T-cell (primary cell): Measurements from ENCODE around the gene SELPLG. TPM values are rescaled to one million over a fixed set of nuclear protein-coding genes. Genes with fewer than 3 reads are reported as not detected.

Experiments used
- ATAC-seq, 4 experiments: fragments of 200-7000 bp in 3 of 4; fragments of 150-1000 bp in 1 of 4; cut with Tn5 transposase; replicated peaks in 1 of 4; 1 replicate in 3 of 4; 2 replicates in 1 of 4; pipeline ENCODE4 v1.10.0; 2021; ENCODE audit warnings: moderate library complexity in 3 of 4, mild to moderate bottlenecking in 2 of 4, moderate number of reproducible peaks in 1 of 4
- CTCF ChIA-PET, 2 donors: fragments of 300-600 bp; sonication (Branson Sonifier 250); formaldehyde crosslinking; loops; one replicate each; lab custom pipeline; 2022; ENCODE audit warnings: antibody characterized with exemption in 2 of 2; lab: Charles Lee
- POLR2A ChIA-PET, 2 donors: fragments of 300-600 bp; sonication (Branson Sonifier 250); formaldehyde crosslinking; loops; one replicate each; lab custom pipeline; 2022; ENCODE audit warnings: antibody characterized with exemption in 2 of 2; lab: Charles Lee
- DNase-seq, 35 experiments: peaks; one replicate each; pipeline versions ENCODE4 v3.0.0 to v3.0.0-alpha.2; 2013 to 2023
- H3K27ac ChIP-seq: one replicate; pipeline ENCODE4 v1.5.1; 2013; ENCODE audit warnings: low read length
- H3K27me3 ChIP-seq, 2 experiments: replicated peaks in 1 of 2; 1 replicate in 1 of 2; 2 replicates in 1 of 2; pipeline versions ENCODE4 v1.6.1 to v1.7.0; 2013; ENCODE audit warnings: low read length in 1 of 2, mixed read lengths in 1 of 2; ENCODE audit not compliant: control insufficient read depth in 2 of 2, insufficient read depth in 2 of 2; ENCODE audit errors: extremely low read depth in 1 of 2
- H3K36me3 ChIP-seq, 2 donors: 1 replicate in 1 of 2; 2 replicates in 1 of 2; pipeline versions ENCODE4 v1.6.1 to v1.7.0; 2013; ENCODE audit warnings: low read length in 1 of 2; ENCODE audit not compliant: control insufficient read depth in 2 of 2, insufficient read depth in 1 of 2; ENCODE audit errors: extremely low read depth in 1 of 2
- H3K4me1 ChIP-seq, 2 experiments: 1 replicate in 1 of 2; 2 replicates in 1 of 2; pipeline versions ENCODE4 v1.6.1 to v1.7.0; 2013; ENCODE audit warnings: low read length in 2 of 2, mixed read lengths in 1 of 2; ENCODE audit not compliant: insufficient read depth in 2 of 2, control insufficient read depth in 1 of 2; ENCODE audit errors: extremely low read depth in 1 of 2
- H3K4me3 ChIP-seq, 2 donors: 1 replicate in 1 of 2; 2 replicates in 1 of 2; pipeline versions ENCODE4 v1.5.1 to v1.7.0; 2013; ENCODE audit warnings: mild to moderate bottlenecking in 2 of 2, low read length in 1 of 2, moderate library complexity in 1 of 2; ENCODE audit not compliant: control insufficient read depth in 1 of 2; ENCODE audit errors: extremely low read depth in 1 of 2
- H3K9me3 ChIP-seq: 2 replicates; pipeline ENCODE4 v1.7.0; 2013
- H3K27ac Mint-ChIP-seq, 2 donors: one replicate each; pipeline ENCODE4 v1.8.0; 2020 to 2021; ENCODE audit warnings: mild to moderate bottlenecking in 2 of 2, mixed read lengths in 2 of 2
- H3K27me3 Mint-ChIP-seq, 2 donors: one replicate each; pipeline ENCODE4 v1.8.0; 2021 to 2022; ENCODE audit warnings: mixed read lengths in 2 of 2
- H3K36me3 Mint-ChIP-seq: one replicate; pipeline ENCODE4 v1.8.0; 2021; ENCODE audit warnings: mixed read lengths
- H3K4me1 Mint-ChIP-seq, 3 donors: one replicate each; pipeline ENCODE4 v1.8.0; 2020 to 2022; ENCODE audit warnings: mixed read lengths in 3 of 3, mild to moderate bottlenecking in 1 of 3
- H3K4me3 Mint-ChIP-seq, 3 donors: one replicate each; pipeline ENCODE4 v1.8.0; 2020 to 2022; ENCODE audit warnings: mild to moderate bottlenecking in 3 of 3, mixed read lengths in 3 of 3, moderate library complexity in 3 of 3
- H3K9me3 Mint-ChIP-seq, 3 donors: one replicate each; pipeline ENCODE4 v1.8.0; 2020 to 2022; ENCODE audit warnings: mixed read lengths in 3 of 3
- WGBS: methylation state at CpG from one replicate; pipeline ENCODE4 v1.1.5; 2013; ENCODE audit warnings: missing lambda C conversion rate; ENCODE audit not compliant: insufficient coverage; 5-methylcytosine and 5-hydroxymethylcytosine counted together
- total RNA-seq, 35 experiments: library from RNA in 6 of 35; stranded (reverse) in 6 of 35; fragments of 120-200 nt in 1 of 35; gene quantifications; one replicate each; pipeline versions ENCODE4 v1.2.1 to v1.2.4 and lab custom pipeline; 2013 to 2026

The SELPLG gene
- total RNA-seq, 5 donors from 2014 or later (not counting 1 experiment from before 2014, with no cell fraction given), result 102 to 220 (median 215) TPM

GRCh38 chr12:108616941-108617858, 16.5 kb downstream of the SELPLG start:
- Histone ChIP-seq H3K27ac (peak overlapping the region; percentile 86), H3K4me1 (peaks cover 19 to 42% of the 10 kb centered on the region in 2 experiments), H3K4me3 (no peak overlapping the region), H3K9me3 (no peaks in the 10 kb centered on the region), H3K27me3 (no peaks in the 10 kb centered on the region), H3K36me3 (peaks cover 10 to 25% of the 10 kb centered on the region in 2 donors)
- H3K9me3 Mint-ChIP-seq, result peaks cover 0 to 6% (median 0%) of the 10 kb centered on the region in 3 donors
- WGBS, result 17% methylated on average over 12 of the region's 14 CpGs
- ChIA-PET CTCF (interaction anchor here (0.7 to 5.0 kb wide), 22 partner anchors 10 to 221 kb away, joined by 3 to 140 read pairs (median 5); partner anchors contain the start of genes ISCU (in 2 of the 2), SART3 (in 1 of the 2) and SELPLG (in 1 of the 2)), POLR2A (interaction anchor here (0.6 to 2.1 kb wide), 11 partner anchors 10 to 57 kb away, joined by 3 to 13 read pairs (median 4); partner anchors contain the start of genes ISCU (in 2 of the 2), SART3 (in 1 of the 2) and SELPLG (in 1 of the 2))
- H3K36me3 Mint-ChIP-seq, result peaks cover 30% of the 10 kb centered on the region
- H3K4me3 Mint-ChIP-seq, result peak overlapping the region; percentile 46 to 69 (median 59)
- H3K27me3 Mint-ChIP-seq, result no peaks in the 10 kb centered on the region
- DNase-seq (peak in 33 of 35 experiments; percentile 52 to 89 (median 70)), ATAC-seq (peak; percentile 61 to 84 (median 65))
- H3K4me1 Mint-ChIP-seq, result peaks cover 53 to 78% (median 59%) of the 10 kb centered on the region in 3 donors
- peak overlapping the region; percentile 96 to 97 for H3K27ac Mint-ChIP-seq

- H3K27ac Mint-ChIP-seq, result peak overlapping the region; percentile 96 to 97
- ATAC-seq, result no peak
- ChIA-PET POLR2A (interaction anchor here (1.1 to 2.1 kb wide), 2 partner anchors 19 to 52 kb away, joined by 3 to 13 read pairs; no protein-coding TSS in a partner anchor), CTCF (interaction anchor here (0.6 to 5.0 kb wide), 6 partner anchors 15 to 1812 kb away, joined by 3 to 140 read pairs (median 48); partner anchors contain the start of genes ISCU (in 1 of the 2), SART3 (in 1 of the 2) and SELPLG (in 1 of the 2))
- Histone ChIP-seq H3K9me3 (no peaks in the 10 kb centered on the region), H3K27me3 (no peaks in the 10 kb centered on the region), H3K4me1 (peaks cover 18 to 36% of the 10 kb centered on the region in 2 experiments), H3K36me3 (peaks cover 4 to 18% of the 10 kb centered on the region in 2 donors), H3K27ac (peak overlapping the region; percentile 86), H3K4me3 (no peak overlapping the region)
- DNase-seq, result no peak
- WGBS, result 100% methylated on average over 2 of the region's 2 CpGs
- H3K4me3 Mint-ChIP-seq, result peak overlapping the region in 1 of 3 donors; percentile 69
- peaks cover 46 to 77% (median 57%) of the 10 kb centered on the region in 3 donors for H3K4me1 Mint-ChIP-seq
- peaks cover 0 to 6% (median 0%) of the 10 kb centered on the region in 3 donors for H3K9me3 Mint-ChIP-seq
- no peaks in the 10 kb centered on the region for H3K27me3 Mint-ChIP-seq
- peaks cover 24% of the 10 kb centered on the region for H3K36me3 Mint-ChIP-seq
These were observed 17.3 kb downstream of the SELPLG start for GRCh38 chr12:108616359-108616758.

- peak overlapping the region; percentile 86 for H3K27ac ChIP-seq
- POLR2A ChIA-PET, result interaction anchor here in 1 of 2 donors (1.1 kb wide), 1 partner anchor 52 kb away, joined by 3 read pairs; no protein-coding TSS in a partner anchor
- CTCF ChIA-PET, result interaction anchor here (0.6 to 5.0 kb wide), 5 partner anchors 49 to 1812 kb away, joined by 3 to 140 read pairs (median 4); partner anchors contain the start of genes ISCU (in 1 of the 2) and SART3 (in 1 of the 2)
- no peak for DNase-seq
- no peaks in the 10 kb centered on the region for H3K9me3 ChIP-seq
- peak overlapping the region in 1 of 3 donors; percentile 69 for H3K4me3 Mint-ChIP-seq
- no CpG with 5 or more reads among the region's 1 CpG for WGBS
- H3K4me3 ChIP-seq, result no peak overlapping the region
- peaks cover 41 to 73% (median 53%) of the 10 kb centered on the region in 3 donors for H3K4me1 Mint-ChIP-seq
- H3K27ac Mint-ChIP-seq, result peak overlapping the region; percentile 96 to 97
- H3K4me1 ChIP-seq, result peaks cover 18 to 33% of the 10 kb centered on the region in 2 experiments
- no peaks in the 10 kb centered on the region for H3K27me3 Mint-ChIP-seq
- H3K27me3 ChIP-seq, result no peaks in the 10 kb centered on the region
- H3K36me3 Mint-ChIP-seq, result peaks cover 20% of the 10 kb centered on the region
- peaks cover 4 to 14% of the 10 kb centered on the region in 2 donors for H3K36me3 ChIP-seq
- H3K9me3 Mint-ChIP-seq, result peaks cover 0 to 6% (median 0%) of the 10 kb centered on the region in 3 donors
- no peak for ATAC-seq
These were observed 17.8 kb downstream of the SELPLG start for GRCh38 chr12:108615918-108616317.

- H3K4me3 Mint-ChIP-seq, result no peak overlapping the region
- 100% methylated on average over 6 of the region's 6 CpGs for WGBS
- Histone ChIP-seq H3K9me3 (no peaks in the 10 kb centered on the region), H3K27me3 (no peaks in the 10 kb centered on the region), H3K4me1 (peaks cover 18 to 29% of the 10 kb centered on the region in 2 experiments), H3K27ac (no peak overlapping the region), H3K4me3 (no peak overlapping the region), H3K36me3 (peaks cover 0 to 4% of the 10 kb centered on the region in 2 donors)
- ATAC-seq (no peak), DNase-seq (no peak)
- no peaks in the 10 kb centered on the region for H3K27me3 Mint-ChIP-seq
- H3K4me1 Mint-ChIP-seq, result peaks cover 35 to 63% (median 45%) of the 10 kb centered on the region in 3 donors
- peaks cover 10% of the 10 kb centered on the region for H3K36me3 Mint-ChIP-seq
- peaks cover 0 to 6% (median 0%) of the 10 kb centered on the region in 3 donors for H3K9me3 Mint-ChIP-seq
- POLR2A ChIA-PET, result no interaction called here
- CTCF ChIA-PET, result interaction anchor here in 1 of 2 donors (5.0 kb wide), 1 partner anchor 48 kb away, joined by 84 read pairs; no protein-coding TSS in a partner anchor
- peak overlapping the region; percentile 4 to 72 for H3K27ac Mint-ChIP-seq
These were observed 19.1 kb downstream of the SELPLG start for GRCh38 chr12:108614639-108615038.

- no peaks in the 10 kb centered on the region for H3K9me3 ChIP-seq
- Mint-ChIP-seq H3K9me3 (peaks cover 0 to 6% (median 0%) of the 10 kb centered on the region in 3 donors), H3K4me1 (peaks cover 32 to 57% (median 40%) of the 10 kb centered on the region in 3 donors), H3K27me3 (no peaks in the 10 kb centered on the region), H3K36me3 (peaks cover 9% of the 10 kb centered on the region), H3K4me3 (no peak overlapping the region), H3K27ac (peak overlapping the region; percentile 6 to 72)
- ChIA-PET POLR2A (no interaction called here), CTCF (no interaction called here)
- no peaks in the 10 kb centered on the region for H3K27me3 ChIP-seq
- H3K27ac ChIP-seq, result no peak overlapping the region
- H3K4me3 ChIP-seq, result no peak overlapping the region
- DNase-seq (no peak), ATAC-seq (no peak)
- peaks cover 18 to 29% of the 10 kb centered on the region in 2 experiments for H3K4me1 ChIP-seq
- WGBS, result 100% methylated on average over 2 of the region's 4 CpGs
- H3K36me3 ChIP-seq, result peaks cover 0 to 2% of the 10 kb centered on the region in 2 donors
These were observed 19.7 kb downstream of the SELPLG start for GRCh38 chr12:108614041-108614440.
